ENCODE measurements around the gene HEATR3. TPM values are rescaled to one million over a fixed set of nuclear protein-coding genes. Genes with fewer than 3 reads are reported as not detected.
A peak's percentile ranks its signal among the peaks of the same experiment; 100 is the strongest.

Gene HEATR3
- total and polyA plus RNA-seq, 2 donors (not counting 1 experiment from before 2014, with no cell fraction given) = 18.0 to 21.0 TPM

- peak overlapping the region; percentile 92 for H3K4me2 ChIP-seq (replicated peaks; ENCODE audit: low read depth, low read length, poor library complexity, severe bottlenecking)
- no peak overlapping the region for H3K4me3 ChIP-seq (ENCODE audit: control extremely low read depth in 1 of 5, extremely low read depth in 1 of 5, insufficient read depth in 1 of 5, low read depth in 2 of 5, low read length in 4 of 5)
- H3K9me3 ChIP-seq (ENCODE audit: control extremely low read depth in 1 of 3, control insufficient read depth in 2 of 3, insufficient read depth in 1 of 3, low read length in 2 of 3) = no peaks in the 10 kb centered on the region
- peaks cover 6% of the 10 kb centered on the region for H4K20me1 ChIP-seq (ENCODE audit: control insufficient read depth, insufficient read depth, low read length, poor library complexity, severe bottlenecking)
- no peaks in the 10 kb centered on the region for H3K27me3 ChIP-seq (replicated peaks in 1 of 4; ENCODE audit: control extremely low read depth in 1 of 4, control insufficient read depth in 3 of 4, insufficient read depth in 4 of 4, low read length in 3 of 4)
- POLR2A ChIA-PET = no interaction called here
- peaks cover 0 to 22% of the 10 kb centered on the region in 2 experiments for H3K36me3 ChIP-seq (replicated peaks in 1 of 2; ENCODE audit: control extremely low read depth in 1 of 2, control insufficient read depth in 1 of 2, extremely low read depth in 1 of 2, insufficient read depth in 2 of 2, low read length in 1 of 2)
- H3K27ac Mint-ChIP-seq = peak overlapping the region; percentile 85
- DNase-seq (peak; percentile 30), ATAC-seq (ENCODE audit: low read depth) (no peak)
- no peak overlapping the region for H2AFZ ChIP-seq (ENCODE audit: insufficient read depth, low read depth, low read length, poor library complexity, severe bottlenecking)
- intact Hi-C loops (cut with micrococcal nuclease) = loop anchor here (2.0 to 5.0 kb wide), 3 partner anchors 143 to 675 kb away; partner anchors contain the start of genes CYLD and SNX20
- H3K4me1 ChIP-seq (ENCODE audit: control insufficient read depth in 2 of 2, insufficient read depth in 2 of 2, low read length in 2 of 2) = peaks cover 17 to 20% of the 10 kb centered on the region in 2 donors
- H3K27ac ChIP-seq (ENCODE audit: low read length in 2 of 2) = no peak overlapping the region
- peak overlapping the region; percentile 89 for H3K4me3 Mint-ChIP-seq
- peaks cover 21% of the 10 kb centered on the region for H3K79me2 ChIP-seq (ENCODE audit: control insufficient read depth, insufficient read depth, low read length)
- peaks cover 35% of the 10 kb centered on the region for H3K4me1 Mint-ChIP-seq
- H3K27me3 Mint-ChIP-seq = no peaks in the 10 kb centered on the region
- TF ChIP-seq CTCF (IDR thresholded peaks at IDR 0.05) = peak; percentile 39
- no peak for TF ChIP-seq EZH2 (IDR thresholded peaks at IDR 0.05; ENCODE audit: borderline replicate concordance, insufficient read depth, low read depth, low read length, poor library complexity, severe bottlenecking)
- H3K9me3 Mint-ChIP-seq (ENCODE audit: insufficient read depth) = no peaks in the 10 kb centered on the region
- H3K9ac ChIP-seq (ENCODE audit: low read length) = no peak overlapping the region
- WGBS (ENCODE audit: insufficient coverage) = 47% methylated on average over 3 of the region's 3 CpGs
- CTCF ChIA-PET = interaction anchor here (0.7 to 3.1 kb wide), 11 partner anchors 11 to 613 kb away, joined by 3 to 22 read pairs (median 5); partner anchors contain the start of genes CNEP1R1 and SNX20
These were observed 1.6 kb downstream of the HEATR3 start for GRCh38 chr16:50067290-50067853.

GRCh38 chr16:50068550-50068949 is 2.8 kb downstream of the HEATR3 start:
- Mint-ChIP-seq H3K4me1 (peaks cover 35% of the 10 kb centered on the region), H3K4me3 (peak overlapping the region; percentile 19), H3K27ac (peak overlapping the region; percentile 32), H3K9me3 (ENCODE audit: insufficient read depth) (no peaks in the 10 kb centered on the region), H3K27me3 (no peaks in the 10 kb centered on the region)
- ChIA-PET POLR2A (no interaction called here), CTCF (interaction anchor here (1.0 to 1.8 kb wide), 5 partner anchors 12 to 738 kb away, joined by 3 to 6 read pairs (median 5); partner anchors contain the start of gene CNEP1R1)
- TF ChIP-seq CTCF (IDR thresholded peaks at IDR 0.05) (no peak), EZH2 (IDR thresholded peaks at IDR 0.05; ENCODE audit: borderline replicate concordance, insufficient read depth, low read depth, low read length, poor library complexity, severe bottlenecking) (no peak)
- H3K9ac ChIP-seq (ENCODE audit: low read length) = no peak overlapping the region
- intact Hi-C loops (cut with micrococcal nuclease) = loop anchor here (5.0 kb wide), 2 partner anchors 614 to 674 kb away; partner anchors contain the start of genes CYLD and SNX20
- H3K27me3 ChIP-seq (replicated peaks in 1 of 4; ENCODE audit: control extremely low read depth in 1 of 4, control insufficient read depth in 3 of 4, insufficient read depth in 4 of 4, low read length in 3 of 4) = no peaks in the 10 kb centered on the region
- H3K4me1 ChIP-seq (ENCODE audit: control insufficient read depth in 2 of 2, insufficient read depth in 2 of 2, low read length in 2 of 2) = peaks cover 17 to 20% of the 10 kb centered on the region in 2 donors
- no peaks in the 10 kb centered on the region for H3K9me3 ChIP-seq (ENCODE audit: control extremely low read depth in 1 of 3, control insufficient read depth in 2 of 3, insufficient read depth in 1 of 3, low read length in 2 of 3)
- H2AFZ ChIP-seq (ENCODE audit: insufficient read depth, low read depth, low read length, poor library complexity, severe bottlenecking) = no peak overlapping the region
- 92% methylated on average over 2 of the region's 4 CpGs for WGBS (ENCODE audit: insufficient coverage)
- peaks cover 6% of the 10 kb centered on the region for H4K20me1 ChIP-seq (ENCODE audit: control insufficient read depth, insufficient read depth, low read length, poor library complexity, severe bottlenecking)
- H3K27ac ChIP-seq (ENCODE audit: low read length in 2 of 2) = no peak overlapping the region
- peaks cover 21% of the 10 kb centered on the region for H3K79me2 ChIP-seq (ENCODE audit: control insufficient read depth, insufficient read depth, low read length)
- ATAC-seq (ENCODE audit: low read depth) = no peak
- no peak for DNase-seq
- H3K4me2 ChIP-seq (replicated peaks; ENCODE audit: low read depth, low read length, poor library complexity, severe bottlenecking) = no peak overlapping the region
- H3K4me3 ChIP-seq (ENCODE audit: control extremely low read depth in 1 of 5, extremely low read depth in 1 of 5, insufficient read depth in 1 of 5, low read depth in 2 of 5, low read length in 4 of 5) = no peak overlapping the region
- H3K36me3 ChIP-seq (replicated peaks in 1 of 2; ENCODE audit: control extremely low read depth in 1 of 2, control insufficient read depth in 1 of 2, extremely low read depth in 1 of 2, insufficient read depth in 2 of 2, low read length in 1 of 2) = peaks cover 0 to 25% of the 10 kb centered on the region in 2 experiments
